Mesenchymal stem cell (in vitro differentiated cells and primary cell): ENCODE data around the gene PRDM2.

Experiments
- DNase-seq: peaks from one replicate; pipeline ENCODE4 v3.0.0-alpha.2; 2013
- H2AFZ ChIP-seq: one replicate; pipeline ENCODE4 v1.6.1; 2013; ENCODE audit warnings: low read depth, mild to moderate bottlenecking, control low read depth, inconsistent platforms, low read length, moderate library complexity
- H2AK5ac ChIP-seq: 2 replicates; pipeline ENCODE4 v1.6.1; 2013; ENCODE audit warnings: low read length, moderate library complexity, mild to moderate bottlenecking, inconsistent platforms; ENCODE audit not compliant: severe bottlenecking
- H2BK120ac ChIP-seq: one replicate; pipeline ENCODE4 v1.6.1; 2013; ENCODE audit warnings: low read depth, mild to moderate bottlenecking, inconsistent platforms, low read length, moderate library complexity
- H2BK12ac ChIP-seq, 2 experiments: one replicate each; pipeline ENCODE4 v1.6.1; 2013; ENCODE audit warnings: inconsistent platforms in 2 of 2, low read length in 2 of 2, mild to moderate bottlenecking in 2 of 2, moderate library complexity in 2 of 2, control low read depth in 1 of 2
- H2BK15ac ChIP-seq: one replicate; pipeline ENCODE4 v1.6.1; 2013; ENCODE audit warnings: mild to moderate bottlenecking, low read depth, inconsistent platforms; ENCODE audit not compliant: poor library complexity, severe bottlenecking
- H2BK5ac ChIP-seq: 2 replicates; pipeline ENCODE4 v1.6.1; 2013; ENCODE audit warnings: low read depth, mild to moderate bottlenecking, low read length, control low read depth, inconsistent platforms; ENCODE audit not compliant: poor library complexity, severe bottlenecking
- H3K14ac ChIP-seq, 2 experiments: one replicate each; pipeline ENCODE4 v1.6.1; 2013; ENCODE audit warnings: inconsistent platforms in 2 of 2, low read length in 2 of 2, control low read depth in 1 of 2, mild to moderate bottlenecking in 1 of 2, moderate library complexity in 1 of 2
- H3K18ac ChIP-seq, 2 experiments: one replicate each; pipeline ENCODE4 v1.6.1; 2013; ENCODE audit warnings: inconsistent platforms in 2 of 2, low read length in 2 of 2, control low read depth in 1 of 2, low read depth in 1 of 2, mild to moderate bottlenecking in 1 of 2
- H3K23ac ChIP-seq, 2 experiments: one replicate each; pipeline ENCODE4 v1.6.1; 2013; ENCODE audit warnings: inconsistent platforms in 2 of 2, low read length in 2 of 2, mild to moderate bottlenecking in 2 of 2, moderate library complexity in 2 of 2, control low read depth in 1 of 2
- H3K27ac ChIP-seq: 2 replicates; pipeline ENCODE4 v1.5.1; 2013; ENCODE audit warnings: mild to moderate bottlenecking, moderate library complexity, low read length, control low read depth, inconsistent platforms; ENCODE audit not compliant: poor library complexity, severe bottlenecking
- H3K27me3 ChIP-seq, 2 experiments: 2 replicates each; pipeline versions ENCODE4 v1.6.1 to v1.7.0; 2013; ENCODE audit warnings: low read length in 2 of 2, mild to moderate bottlenecking in 2 of 2, moderate library complexity in 2 of 2, control low read depth in 1 of 2, inconsistent platforms in 1 of 2; ENCODE audit not compliant: control insufficient read depth in 1 of 2, insufficient read depth in 1 of 2
- H3K36me3 ChIP-seq, 2 experiments: 2 replicates each; pipeline versions ENCODE4 v1.6.1 to v1.7.0; 2013; ENCODE audit warnings: low read length in 2 of 2, control low read depth in 1 of 2, inconsistent platforms in 1 of 2, low read depth in 1 of 2, mild to moderate bottlenecking in 1 of 2; ENCODE audit not compliant: insufficient read depth in 2 of 2, control insufficient read depth in 1 of 2
- H3K4ac ChIP-seq, 2 experiments: one replicate each; pipeline ENCODE4 v1.6.1; 2013; ENCODE audit warnings: inconsistent platforms in 2 of 2, low read length in 2 of 2, mild to moderate bottlenecking in 2 of 2, moderate library complexity in 2 of 2, control low read depth in 1 of 2, low read depth in 1 of 2
- H3K4me1 ChIP-seq: 2 replicates; pipeline ENCODE4 v1.6.1; 2013; ENCODE audit warnings: low read depth, low read length, control low read depth; ENCODE audit not compliant: control insufficient read depth, insufficient read depth
- H3K4me2 ChIP-seq: 2 replicates; pipeline ENCODE4 v1.6.1; 2013; ENCODE audit warnings: low read length, mild to moderate bottlenecking, inconsistent platforms; ENCODE audit not compliant: poor library complexity, severe bottlenecking
- H3K4me3 ChIP-seq, 2 experiments: 2 replicates each; pipeline versions ENCODE4 v1.5.1 to v1.7.0; 2013; ENCODE audit warnings: low read length in 2 of 2, mild to moderate bottlenecking in 2 of 2, control low read depth in 1 of 2, low read depth in 1 of 2; ENCODE audit not compliant: insufficient read depth in 1 of 2
- H3K79me1 ChIP-seq: replicated peaks from 2 replicates; pipeline ENCODE4 v1.6.1; 2013; ENCODE audit warnings: mild to moderate bottlenecking, control low read depth, low read length, inconsistent platforms; ENCODE audit not compliant: poor library complexity, severe bottlenecking
- H3K9ac ChIP-seq: 2 replicates; pipeline ENCODE4 v1.7.0; 2013; ENCODE audit warnings: mild to moderate bottlenecking, low read length, moderate library complexity
- H3K9me3 ChIP-seq: 2 replicates; pipeline ENCODE4 v1.7.0; 2013; ENCODE audit warnings: mild to moderate bottlenecking, low read length; ENCODE audit not compliant: control insufficient read depth
- H4K8ac ChIP-seq: one replicate; pipeline ENCODE4 v1.6.1; 2013; ENCODE audit warnings: inconsistent platforms, mild to moderate bottlenecking, low read length, moderate library complexity
- H4K91ac ChIP-seq: one replicate; pipeline ENCODE4 v1.6.1; 2013; ENCODE audit warnings: mild to moderate bottlenecking, low read length, inconsistent platforms
- WGBS: methylation state at CpG from one replicate; pipeline ENCODE4 v1.1.7; 2013; ENCODE audit warnings: mixed read lengths; 5-methylcytosine and 5-hydroxymethylcytosine counted together

Gene PRDM2

GRCh38 chr1:13756557-13757315 is 56.7 kb downstream of the PRDM2 start:
- H3K27me3 ChIP-seq: no peaks in the 10 kb centered on the region
- H2BK12ac ChIP-seq: no peak overlapping the region
- no peak overlapping the region for H3K4me3 ChIP-seq
- no peaks in the 10 kb centered on the region for H3K79me1 ChIP-seq
- no peak overlapping the region for H2AK5ac ChIP-seq
- no peak overlapping the region for H4K91ac ChIP-seq
- H3K27ac ChIP-seq: no peak overlapping the region
- peak overlapping the region; percentile 31 for H3K9ac ChIP-seq
- no peak for DNase-seq
- 100% methylated on average over 3 of the region's 4 CpGs for WGBS
- H2BK5ac ChIP-seq: no peak overlapping the region
- H3K36me3 ChIP-seq: peaks cover 5 to 17% of the 10 kb centered on the region in 2 experiments
- no peak overlapping the region for H3K18ac ChIP-seq
- H2BK15ac ChIP-seq: no peak overlapping the region
- no peak overlapping the region for H3K14ac ChIP-seq
- peaks cover 6% of the 10 kb centered on the region for H3K4me1 ChIP-seq
- H3K9me3 ChIP-seq: no peaks in the 10 kb centered on the region
- H4K8ac ChIP-seq: no peak overlapping the region
- no peak overlapping the region for H3K4ac ChIP-seq
- H2BK120ac ChIP-seq: no peak overlapping the region
- no peak overlapping the region for H3K23ac ChIP-seq
- H2AFZ ChIP-seq: no peak overlapping the region
- H3K4me2 ChIP-seq: no peak overlapping the region

GRCh38 chr1:13757693-13758092 is 57.7 kb downstream of the PRDM2 start:
- Histone ChIP-seq H3K4ac (no peak overlapping the region), H3K9ac (no peak overlapping the region), H3K9me3 (no peaks in the 10 kb centered on the region), H2BK5ac (no peak overlapping the region), H4K8ac (no peak overlapping the region), H3K27me3 (no peaks in the 10 kb centered on the region), H3K18ac (no peak overlapping the region), H4K91ac (no peak overlapping the region), H3K79me1 (no peaks in the 10 kb centered on the region), H2AFZ (no peak overlapping the region), H3K27ac (no peak overlapping the region), H3K23ac (no peak overlapping the region), H3K4me2 (no peak overlapping the region), H3K4me1 (peaks cover 9% of the 10 kb centered on the region), H3K36me3 (peaks cover 5 to 14% of the 10 kb centered on the region in 2 experiments), H2BK12ac (no peak overlapping the region), H2AK5ac (no peak overlapping the region), H2BK120ac (no peak overlapping the region), H2BK15ac (no peak overlapping the region), H3K4me3 (no peak overlapping the region), H3K14ac (no peak overlapping the region)
- no CpG with 5 or more reads among the region's 2 CpGs for WGBS
- no peak for DNase-seq

- Histone ChIP-seq H3K27ac (no peak overlapping the region), H4K8ac (no peak overlapping the region), H3K4me1 (peaks cover 11% of the 10 kb centered on the region), H2BK15ac (no peak overlapping the region), H3K14ac (no peak overlapping the region), H2BK5ac (no peak overlapping the region), H2BK12ac (no peak overlapping the region), H3K4me2 (no peak overlapping the region), H3K4me3 (no peak overlapping the region), H2AK5ac (no peak overlapping the region), H3K4ac (no peak overlapping the region), H3K23ac (no peak overlapping the region), H3K79me1 (no peaks in the 10 kb centered on the region), H3K36me3 (peaks cover 4 to 5% of the 10 kb centered on the region in 2 experiments), H3K18ac (no peak overlapping the region), H2BK120ac (no peak overlapping the region), H3K9ac (no peak overlapping the region), H4K91ac (no peak overlapping the region), H2AFZ (no peak overlapping the region), H3K27me3 (no peaks in the 10 kb centered on the region), H3K9me3 (no peaks in the 10 kb centered on the region)
- WGBS: 84% methylated on average over 4 of the region's 4 CpGs
- DNase-seq: no peak
Measured at GRCh38 chr1:13759072-13759471, 59.1 kb downstream of the PRDM2 start.

- Histone ChIP-seq H2AFZ (no peak overlapping the region), H3K4ac (no peak overlapping the region), H3K4me3 (no peak overlapping the region), H3K9me3 (no peaks in the 10 kb centered on the region), H3K27ac (no peak overlapping the region), H4K91ac (no peak overlapping the region), H3K23ac (no peak overlapping the region), H3K79me1 (no peaks in the 10 kb centered on the region), H2BK12ac (no peak overlapping the region), H3K27me3 (no peaks in the 10 kb centered on the region), H3K9ac (no peak overlapping the region), H2BK15ac (no peak overlapping the region), H3K18ac (no peak overlapping the region), H3K4me1 (peaks cover 9% of the 10 kb centered on the region), H3K4me2 (no peak overlapping the region), H2BK120ac (no peak overlapping the region), H4K8ac (no peak overlapping the region), H3K14ac (no peak overlapping the region), H2BK5ac (no peak overlapping the region), H2AK5ac (no peak overlapping the region), H3K36me3 (peaks cover 0 to 4% of the 10 kb centered on the region in 2 experiments)
- no peak for DNase-seq
- WGBS: 90% methylated on average over 1 of the region's 2 CpGs
Measured at GRCh38 chr1:13760340-13760739, 60.4 kb downstream of the PRDM2 start.
